Fibroblast of skin of abdomen (primary cell): ENCODE data around the gene AGXT. TPM values are rescaled to one million over a fixed set of nuclear protein-coding genes. Genes with fewer than 3 reads are reported as not detected.

ENCODE experiments used
- DNase-seq: peaks from one replicate; pipeline ENCODE4 v3.0.0-alpha.2; 2013
- polyA plus RNA-seq, 2 experiments: library from polyadenylated mRNA; unstranded; fragments of 120-200 nt; gene quantifications; one replicate each; pipeline ENCODE4 v1.2.1, GENCODE V29; 2013; ENCODE audit not compliant: insufficient read length in 2 of 2

AGXT gene
- not detected for polyA plus RNA-seq (2013, experiment 1 of 2; ENCODE audit: insufficient read length)
- 0.04 TPM for polyA plus RNA-seq (2013, experiment 2 of 2; ENCODE audit: insufficient read length)

- DNase-seq = no peak
Measured at GRCh38 chr2:240868286-240869108, at the start of gene AGXT. AGXT (plus strand) TSS chr2:240868824; CDS start chr2:240868866, 42 bp downstream.

GRCh38 chr2:240819126-240819857 is 49.3 kb upstream of the AGXT start:
- DNase-seq = no peak

- no peak for DNase-seq
Measured at GRCh38 chr2:240819858-240820606, 48.6 kb upstream of the AGXT start, which contains the start of gene KIF1A. KIF1A (minus strand) TSS chr2:240820219; CDS start chr2:240797752, 22,467 bp downstream.

DNA sequence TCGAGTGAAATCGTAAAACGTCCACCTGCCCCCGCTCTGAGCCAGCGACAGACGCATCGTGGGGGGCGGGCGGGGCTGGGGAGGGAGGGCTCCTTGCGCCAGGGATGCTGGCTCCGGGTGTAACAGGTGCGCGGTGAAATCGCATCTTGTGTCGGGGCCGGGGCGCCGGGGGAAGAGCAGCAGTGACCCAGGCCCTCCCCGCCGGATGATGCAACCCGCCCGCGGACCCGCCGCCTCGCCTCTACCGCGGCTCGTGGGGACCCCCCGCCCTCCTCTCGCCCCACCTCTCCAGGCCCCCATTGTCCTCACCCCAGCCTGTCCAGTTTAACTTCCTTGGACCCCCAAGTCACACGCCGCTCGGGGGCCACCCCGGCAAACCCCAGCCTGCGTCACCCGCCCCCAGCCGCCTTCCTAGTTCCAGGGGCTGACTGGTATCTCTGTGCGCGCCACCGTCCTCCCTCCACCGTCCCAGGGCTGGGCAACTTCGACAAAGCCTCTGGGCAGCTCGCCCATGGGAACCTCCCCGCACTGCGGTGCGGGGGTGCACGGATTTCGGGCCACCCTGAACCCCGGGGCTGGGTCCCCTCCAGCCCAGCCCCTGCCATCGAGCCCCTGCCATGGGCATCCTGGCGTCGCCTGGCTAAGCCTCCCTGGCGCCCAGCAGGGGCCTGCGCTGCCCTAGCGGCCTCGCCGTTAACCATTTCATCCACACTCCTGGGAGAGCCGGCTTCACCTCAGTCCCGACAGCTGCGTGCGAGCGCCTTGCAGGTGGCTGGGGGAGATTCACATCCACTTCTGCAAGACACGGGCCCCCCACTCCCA is 47.8 kb upstream of the AGXT start:
- DNase-seq = no peak

DNA sequence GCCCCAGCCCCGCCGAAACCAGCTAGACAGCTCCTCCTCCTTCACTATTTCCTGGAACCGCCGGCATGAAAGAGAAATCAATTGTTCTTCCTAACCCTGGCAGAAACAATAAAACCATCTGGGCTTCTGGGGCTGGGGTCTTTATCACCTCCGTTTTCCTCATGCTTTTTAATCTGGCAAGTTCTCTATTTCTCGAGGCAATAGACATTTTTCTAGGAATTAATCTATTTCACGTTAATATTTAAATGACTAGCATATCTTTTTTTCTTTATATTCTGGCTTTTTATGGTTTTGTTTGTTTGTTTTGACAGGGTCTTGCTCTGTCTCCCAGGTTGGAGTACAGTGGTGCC is 47.2 kb upstream of the AGXT start:
- DNase-seq = no peak

- no peak for DNase-seq
Measured at GRCh38 chr2:240822280-240822847, 46.3 kb upstream of the AGXT start.

- DNase-seq = no peak
Measured at GRCh38 chr2:240823449-240824336, 44.9 kb upstream of the AGXT start.

DNA sequence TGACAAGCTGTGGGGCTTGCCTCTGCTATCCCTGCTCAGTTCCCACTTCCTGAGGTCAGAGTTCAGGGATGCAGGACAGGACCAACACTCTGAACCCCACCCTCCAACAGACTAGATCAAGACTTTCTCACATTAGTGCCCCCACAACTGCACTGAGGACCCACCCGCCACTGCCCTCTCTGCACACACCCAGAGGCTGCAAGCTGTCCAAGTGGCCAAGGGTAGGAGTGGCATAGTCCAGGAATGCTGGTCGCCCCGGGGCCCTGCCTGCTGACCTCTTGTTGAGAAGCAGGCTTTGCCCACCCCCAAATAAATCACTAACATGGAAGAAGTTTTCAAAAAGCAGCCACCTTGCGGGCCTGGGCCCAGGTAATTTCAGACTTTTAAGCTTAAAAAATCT is 43.1 kb upstream of the AGXT start:
- no peak for DNase-seq

- no peak for DNase-seq
Measured at GRCh38 chr2:240831594-240832204, 36.9 kb upstream of the AGXT start.

DNA sequence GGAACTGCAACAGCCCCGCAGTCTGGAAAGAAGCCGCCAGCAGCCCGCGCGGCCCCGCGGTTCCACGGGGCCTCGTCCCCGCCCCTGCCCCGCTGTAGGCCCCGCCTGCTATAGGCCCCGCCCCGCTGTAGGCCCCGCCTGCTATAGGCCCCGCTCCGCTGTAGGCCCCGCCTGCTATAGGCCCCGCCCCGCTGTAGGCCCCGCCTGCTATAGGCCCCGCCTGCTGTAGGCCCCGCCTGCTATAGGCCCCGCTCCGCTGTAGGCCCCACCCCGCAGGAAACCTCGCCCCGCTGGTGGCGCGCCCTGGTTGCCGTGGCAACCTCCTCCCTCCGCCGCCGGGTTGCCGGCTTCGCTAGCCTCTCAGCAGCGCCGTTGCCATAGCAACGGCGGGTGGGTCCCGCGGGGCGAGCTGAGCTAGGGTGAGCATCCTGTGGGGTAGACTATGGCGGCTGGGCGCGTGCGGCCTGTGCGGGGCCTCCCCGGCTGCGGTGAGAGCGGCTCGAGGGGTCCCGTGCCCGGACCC is 36.4 kb upstream of the AGXT start:
- DNase-seq = peak; percentile 77

DNA sequence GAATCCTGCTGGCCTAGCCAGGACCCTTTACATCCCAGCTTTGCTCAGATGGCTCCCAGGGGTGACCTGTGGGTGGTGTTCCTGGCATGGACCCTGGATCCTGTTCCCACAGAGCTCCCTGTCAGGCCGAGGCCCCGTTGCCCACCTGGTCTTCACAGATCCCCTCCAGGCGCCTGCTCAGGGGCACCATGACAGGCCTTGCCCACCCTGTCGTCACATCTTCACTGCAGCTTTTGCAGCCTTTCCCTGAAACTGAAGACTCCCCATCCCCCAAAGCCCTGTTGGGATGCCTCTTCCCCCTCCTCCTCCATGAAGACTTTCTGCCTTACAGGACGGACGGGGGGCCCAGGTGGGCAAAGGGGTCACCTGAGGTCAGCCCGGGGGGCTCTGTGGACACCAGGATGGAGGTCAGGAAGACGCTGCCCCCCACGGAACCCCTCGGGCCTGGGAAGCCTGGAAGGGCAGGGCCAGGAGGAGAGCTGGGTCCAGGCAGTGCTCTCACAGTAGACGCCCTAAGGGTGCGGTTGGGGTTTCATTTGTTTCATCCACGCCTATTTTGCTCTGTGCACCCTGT is 35.6 kb upstream of the AGXT start:
- DNase-seq = no peak

- DNase-seq = no peak
Measured at GRCh38 chr2:240833724-240834285, 34.8 kb upstream of the AGXT start.

- no peak for DNase-seq
Measured at GRCh38 chr2:240834377-240834975, 34.1 kb upstream of the AGXT start.

DNA sequence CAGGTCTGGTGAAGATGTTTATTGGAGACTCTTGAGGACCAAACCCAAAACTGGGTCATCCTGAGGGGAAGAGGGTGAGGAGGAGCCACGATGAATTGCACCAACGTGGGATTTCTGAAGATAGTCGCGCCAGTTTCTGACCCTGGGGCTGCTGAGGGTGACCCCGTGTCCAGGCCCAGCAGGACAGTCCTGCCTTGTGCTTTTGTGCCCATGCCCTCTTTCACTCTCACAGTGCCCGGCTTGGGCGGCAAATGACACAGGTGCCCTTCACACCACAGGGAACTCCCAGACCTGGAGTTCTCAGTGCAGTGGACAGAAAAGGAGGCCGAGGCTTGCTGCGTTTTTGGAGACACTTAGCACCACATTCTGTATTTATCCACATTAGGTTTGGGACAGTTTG is 33.1 kb upstream of the AGXT start:
- no peak for DNase-seq

DNA sequence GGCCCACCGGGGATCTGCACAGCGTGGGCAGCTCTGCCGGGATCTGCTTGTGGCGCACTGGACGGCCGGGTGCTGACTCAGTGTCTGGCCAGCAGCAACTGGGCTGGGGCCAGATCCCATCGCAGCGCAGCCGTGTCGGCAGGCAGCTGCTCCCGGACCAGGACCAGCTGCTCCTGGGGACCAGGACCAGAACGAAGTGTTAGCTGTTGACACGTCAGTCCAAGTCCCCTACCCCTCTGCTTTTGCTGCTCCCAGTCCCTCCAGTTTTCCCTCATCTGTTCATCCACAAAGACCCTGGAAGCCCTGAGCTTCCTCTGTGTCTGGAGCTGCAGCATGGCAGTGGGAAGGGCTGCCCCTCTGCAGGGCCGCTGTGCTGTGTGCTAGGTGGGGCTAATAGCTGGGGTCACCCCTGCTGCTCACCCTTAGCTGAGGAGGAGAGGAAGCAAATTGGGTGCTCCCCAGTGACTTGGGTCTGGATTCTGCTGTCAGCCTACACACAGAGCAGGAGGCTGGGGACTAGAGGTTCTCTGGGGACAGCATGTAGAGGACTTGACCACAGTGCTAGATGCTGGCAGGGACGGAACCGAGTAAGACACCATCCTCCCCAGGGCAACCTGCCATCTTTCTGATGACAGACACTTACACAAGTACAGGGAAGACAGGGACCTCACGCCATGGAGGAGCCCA is 31.7 kb upstream of the AGXT start:
- no peak for DNase-seq

DNA sequence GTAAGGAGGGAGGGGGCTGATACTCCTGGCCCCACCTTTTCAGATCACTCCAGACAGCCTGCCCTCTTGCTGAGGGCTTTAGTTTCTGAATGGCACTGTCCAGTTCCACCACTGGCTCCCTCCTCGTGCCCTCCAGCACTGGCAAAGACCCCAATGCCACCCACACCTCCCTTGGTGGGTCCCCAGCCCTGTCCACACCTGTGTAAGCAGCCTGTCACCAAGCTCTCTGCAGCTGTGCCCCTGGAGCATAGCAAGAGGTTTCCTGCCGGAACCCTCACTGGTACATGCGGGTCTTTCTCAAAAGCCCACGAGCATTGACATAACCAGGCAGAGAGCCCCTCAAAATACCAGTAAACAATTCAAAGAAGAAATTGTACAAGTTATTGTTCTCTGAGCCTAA is 31.0 kb upstream of the AGXT start:
- DNase-seq = no peak

DNA sequence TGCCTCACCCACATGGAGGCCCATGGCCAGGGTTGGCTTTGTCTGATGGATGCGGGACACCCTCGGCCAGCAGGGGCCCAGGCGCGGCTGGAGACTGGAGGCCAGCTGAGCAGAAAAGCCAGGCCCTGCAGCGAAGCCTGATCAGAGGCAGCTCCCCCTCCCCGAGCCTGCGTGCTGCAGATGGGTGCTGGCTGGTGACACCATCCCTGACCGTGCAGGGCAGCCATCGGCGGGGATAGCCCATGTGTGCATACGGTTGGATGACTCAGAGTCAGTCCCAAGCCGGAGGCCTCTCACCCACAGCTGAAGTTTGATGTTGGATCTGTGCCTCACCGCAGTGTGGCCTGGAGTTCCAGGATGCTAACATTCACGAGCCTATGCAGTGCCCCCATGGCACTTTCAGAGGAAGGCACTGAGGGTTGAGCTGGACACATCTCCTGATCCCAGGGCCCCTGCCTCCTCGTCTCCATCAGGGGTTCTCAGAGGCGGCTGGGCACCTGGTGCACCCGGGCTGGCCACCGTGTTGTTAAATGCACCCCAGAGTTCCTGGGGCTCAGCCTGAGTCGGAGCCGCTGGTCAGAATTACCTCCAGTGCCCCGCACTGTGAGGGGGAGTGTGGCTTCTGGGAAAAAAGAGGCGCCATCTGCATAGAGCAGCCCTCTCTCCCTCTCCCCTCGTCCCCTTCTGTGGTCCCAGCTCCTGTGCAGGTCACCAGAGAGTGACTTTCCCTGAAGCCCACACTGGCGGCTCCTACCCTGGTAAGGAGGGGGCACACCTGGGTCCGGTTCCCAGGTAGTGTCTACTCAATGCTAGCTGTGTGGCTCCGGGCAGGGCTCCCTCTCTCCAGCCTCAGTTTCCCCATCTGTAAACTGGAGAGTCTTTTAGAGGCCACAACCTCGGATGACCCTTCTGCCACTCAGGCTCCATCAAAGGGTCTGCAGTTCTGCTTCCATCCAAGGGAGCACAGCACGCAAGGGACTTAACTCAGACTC is 29.2 kb upstream of the AGXT start:
- no peak for DNase-seq
